ENCODE results near the gene VPS51. TPM values are rescaled to one million over a fixed set of nuclear protein-coding genes. Genes with fewer than 3 reads are reported as not detected.

The VPS51 gene
- total and polyA plus RNA-seq, 2 of the 13 experiments (the other 11 are each of a cell fraction or from before 2014, with no cell fraction given): 76.3 to 90.6 TPM

- no peak for TF ChIP-seq FOXA1 (IDR thresholded peaks at IDR 0.05)
- no peak for TF ChIP-seq FOXA1 (CRISPR knock-in tag; IDR thresholded peaks at IDR 0.05)
- peak; percentile 81 for TF ChIP-seq SP4 (CRISPR knock-in tag; IDR thresholded peaks at IDR 0.05)
- TF ChIP-seq SRSF1 (optimal IDR thresholded peaks at IDR 0.05; ENCODE audit: low read depth, low read length): peak; percentile 92
- TF ChIP-seq FOXK1 (CRISPR knock-in tag; IDR thresholded peaks at IDR 0.05; ENCODE audit: borderline replicate concordance, low read depth): no peak
- peak; percentile 29; the same call in 1 of the 2 replicates for TF ChIP-seq ZNF235 (CRISPR knock-in tag; IDR thresholded peaks at IDR 0.05; ENCODE audit: borderline replicate concordance)
- TF ChIP-seq, protein P1, sequence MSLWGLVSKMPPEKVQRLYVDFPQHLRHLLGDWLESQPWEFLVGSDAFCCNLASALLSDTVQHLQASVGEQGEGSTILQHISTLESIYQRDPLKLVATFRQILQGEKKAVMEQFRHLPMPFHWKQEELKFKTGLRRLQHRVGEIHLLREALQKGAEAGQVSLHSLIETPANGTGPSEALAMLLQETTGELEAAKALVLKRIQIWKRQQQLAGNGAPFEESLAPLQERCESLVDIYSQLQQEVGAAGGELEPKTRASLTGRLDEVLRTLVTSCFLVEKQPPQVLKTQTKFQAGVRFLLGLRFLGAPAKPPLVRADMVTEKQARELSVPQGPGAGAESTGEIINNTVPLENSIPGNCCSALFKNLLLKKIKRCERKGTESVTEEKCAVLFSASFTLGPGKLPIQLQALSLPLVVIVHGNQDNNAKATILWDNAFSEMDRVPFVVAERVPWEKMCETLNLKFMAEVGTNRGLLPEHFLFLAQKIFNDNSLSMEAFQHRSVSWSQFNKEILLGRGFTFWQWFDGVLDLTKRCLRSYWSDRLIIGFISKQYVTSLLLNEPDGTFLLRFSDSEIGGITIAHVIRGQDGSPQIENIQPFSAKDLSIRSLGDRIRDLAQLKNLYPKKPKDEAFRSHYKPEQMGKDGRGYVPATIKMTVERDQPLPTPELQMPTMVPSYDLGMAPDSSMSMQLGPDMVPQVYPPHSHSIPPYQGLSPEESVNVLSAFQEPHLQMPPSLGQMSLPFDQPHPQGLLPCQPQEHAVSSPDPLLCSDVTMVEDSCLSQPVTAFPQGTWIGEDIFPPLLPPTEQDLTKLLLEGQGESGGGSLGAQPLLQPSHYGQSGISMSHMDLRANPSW (CRISPR knock-in tag; IDR thresholded peaks at IDR 0.05; ENCODE audit: borderline replicate concordance): no peak
- TF ChIP-seq PCBP2 (optimal IDR thresholded peaks at IDR 0.05; ENCODE audit: low read depth, low read length, poor library complexity, severe bottlenecking): no peak
- TF ChIP-seq KMT2A (CRISPR knock-in tag; IDR thresholded peaks at IDR 0.05): no peak
- 0 out of 2 replicates have a peak, but pooled peaks have one; percentile 59 for TF ChIP-seq ZNF564 (CRISPR knock-in tag; IDR thresholded peaks at IDR 0.05)
- peak; percentile 79; the same call in 1 of the 2 replicates for TF ChIP-seq POLR2AphosphoS2 (IDR thresholded peaks at IDR 0.05; ENCODE audit: low read depth, low read length)
- TF ChIP-seq TBL1XR1 (IDR thresholded peaks at IDR 0.05; ENCODE audit: borderline replicate concordance, low read length, partially characterized antibody): peak; percentile 17
- TF ChIP-seq NFKB2 (CRISPR knock-in tag; IDR thresholded peaks at IDR 0.05; ENCODE audit: borderline replicate concordance): peak; percentile 36; the same call in 1 of the 2 replicates
- no peak for TF ChIP-seq SMAD9 (CRISPR knock-in tag; IDR thresholded peaks at IDR 0.05)
- TF ChIP-seq ZNF788 (CRISPR knock-in tag; IDR thresholded peaks at IDR 0.05; ENCODE audit: borderline replicate concordance): 0 out of 2 replicates have a peak, but pooled peaks have one; percentile 4
- no peak for TF ChIP-seq ZNF460 (CRISPR knock-in tag; IDR thresholded peaks at IDR 0.05; ENCODE audit: borderline replicate concordance)
These were observed 15.9 kb downstream of the VPS51 start, which contains the start of gene TM7SF2 (continued) for GRCh38 chr11:65111744-65112545.
